Posterior cingulate gyrus (tissue), 11 donors: Measurements from ENCODE around the gene PARD3.
"Not testable (repeated sequence)": the region's sequence is repeated elsewhere in the genome, so short reads cannot be mapped to it uniquely, and the experiment has no call there.

Experiments
- DNase-seq, 10 donors: peaks; one replicate each; pipeline versions ENCODE4 v3.0.0 to v3.0.0-alpha.2; 2020 to 2021; ENCODE audit warnings: mixed read lengths in 3 of 10
- intact Hi-C: fragments of 100-400 bp; cut with DNase I; formaldehyde crosslinking; loops from one replicate; pipeline ENCODE4 v1.15.1; 2023

PARD3 gene

DNA sequence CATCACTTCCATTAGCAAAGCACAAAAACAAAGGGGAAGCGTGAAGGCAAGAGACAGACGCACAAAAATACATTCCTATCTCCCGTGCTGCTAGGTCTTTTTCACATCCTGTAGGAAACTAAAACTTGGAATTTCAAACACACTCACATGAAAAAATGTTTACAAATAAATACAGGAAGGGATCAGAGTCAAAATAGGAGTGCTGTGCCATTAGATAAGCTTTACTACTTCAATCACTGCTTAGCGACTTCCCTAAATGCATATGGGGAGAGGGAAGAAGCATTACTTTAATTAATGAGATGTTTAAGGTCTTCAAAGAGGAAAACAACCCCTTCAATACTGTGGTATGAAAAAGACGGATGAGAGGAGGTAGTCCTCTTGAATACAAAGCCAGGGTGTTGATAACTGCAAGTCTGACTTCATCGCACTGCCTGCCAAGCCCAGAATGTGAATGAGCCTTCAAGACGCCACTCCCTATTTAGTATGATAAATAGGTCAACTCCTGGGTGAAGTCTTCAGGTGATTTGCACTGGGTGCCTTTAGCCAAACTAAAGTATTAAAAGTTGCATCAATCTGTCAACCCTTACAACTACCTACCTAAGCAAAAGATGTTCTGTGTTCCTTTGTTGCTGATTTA lies 13.9 kb downstream of the PARD3 start:
- intact Hi-C loops, result no loop called here
- no peak for DNase-seq

- intact Hi-C loops, result no loop called here
These were observed 14.5 kb downstream of the PARD3 start for GRCh38 chr10:34800624-34801023.

GRCh38 chr10:34798654-34799053 lies 16.4 kb downstream of the PARD3 start:
- no peak for DNase-seq
- intact Hi-C loops, result no loop called here

More at GRCh38 chr10:34800624-34801023, 14.5 kb downstream of the PARD3 start:
- no peak for DNase-seq

GRCh38 chr10:34797155-34797554 lies 17.9 kb downstream of the PARD3 start:
- intact Hi-C loops, result no loop called here
- DNase-seq, result no peak

DNA sequence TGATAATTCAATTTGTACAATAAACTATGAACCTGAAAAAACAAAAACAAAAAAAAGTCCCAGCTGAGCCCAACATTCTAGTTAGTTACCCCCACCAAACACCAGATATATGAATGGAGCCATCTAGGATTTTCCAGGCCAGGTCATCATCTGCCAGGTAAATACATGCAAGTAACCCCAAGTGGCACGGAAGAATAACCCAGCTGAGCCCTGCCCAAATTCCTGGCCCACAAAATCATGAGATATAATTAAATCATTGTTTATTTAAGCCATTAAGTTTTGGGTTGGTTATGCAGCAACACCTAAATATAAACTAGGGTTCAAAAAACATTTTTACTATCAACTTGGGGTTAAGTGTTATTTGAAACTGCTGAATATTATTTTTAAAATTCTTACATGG lies 19.0 kb downstream of the PARD3 start:
- DNase-seq, result no peak
- intact Hi-C loops, result no loop called here

DNA sequence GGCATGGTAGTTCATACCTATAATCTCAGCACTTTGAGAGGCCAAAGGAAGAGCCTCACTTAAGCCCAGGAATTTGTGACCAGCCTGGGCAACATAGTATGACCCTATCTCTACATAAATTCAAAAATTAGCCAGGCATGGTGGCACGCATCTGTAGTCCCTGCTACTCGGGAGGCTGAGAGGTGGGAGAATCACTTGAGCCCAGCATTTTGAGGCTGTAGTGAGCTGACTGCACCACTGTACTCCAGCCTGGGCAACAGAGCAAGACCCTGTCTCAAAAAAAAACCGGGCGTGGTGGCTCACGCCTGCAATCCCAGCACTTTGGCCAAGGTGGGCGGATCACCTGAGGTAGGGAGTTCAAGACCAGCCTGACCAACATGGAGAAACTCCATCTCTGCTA lies 19.8 kb downstream of the PARD3 start:
- intact Hi-C loops, result no loop called here
- DNase-seq, result no peak

GRCh38 chr10:34794835-34795234 lies 20.3 kb downstream of the PARD3 start:
- intact Hi-C loops, result no loop called here
- DNase-seq, result no peak

- intact Hi-C loops, result not testable (repeated sequence)
These were observed 21.5 kb downstream of the PARD3 start for GRCh38 chr10:34793581-34793980.

GRCh38 chr10:34792881-34793280 lies 22.2 kb downstream of the PARD3 start:
- intact Hi-C loops, result no loop called here
- no peak for DNase-seq

More at GRCh38 chr10:34793581-34793980, 21.5 kb downstream of the PARD3 start:
- not testable (repeated sequence) for DNase-seq

- no peak for DNase-seq
- intact Hi-C loops, result no loop called here
These were observed 23.1 kb downstream of the PARD3 start for GRCh38 chr10:34791947-34792346.

GRCh38 chr10:34791228-34791627 lies 23.9 kb downstream of the PARD3 start:
- intact Hi-C loops, result no loop called here
- DNase-seq, result no peak

DNA sequence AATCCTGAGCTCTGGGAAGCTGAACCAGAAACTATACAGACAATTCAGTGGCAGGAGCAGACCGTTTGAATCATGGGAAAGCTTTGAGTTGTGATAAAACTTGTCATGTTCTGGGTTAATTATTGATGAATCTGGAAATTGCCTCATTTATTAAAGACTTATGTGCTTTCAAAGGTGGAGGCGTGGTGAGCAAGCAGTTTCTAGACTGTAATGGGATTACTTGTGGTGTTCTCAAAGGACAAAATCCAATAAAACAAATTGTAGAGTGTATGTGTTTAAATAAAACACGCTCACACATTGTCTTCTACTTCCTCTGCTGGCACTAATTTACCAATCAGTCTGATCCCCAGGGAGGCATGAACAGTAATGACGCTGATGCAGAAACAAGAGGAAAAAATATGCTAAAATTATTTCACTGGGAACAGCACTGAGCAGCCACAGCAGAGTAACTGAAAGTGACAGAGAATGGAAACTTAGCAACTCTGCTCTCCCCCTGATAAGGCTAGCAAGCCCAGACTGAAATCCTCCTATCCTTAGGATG lies 25.1 kb downstream of the PARD3 start:
- no peak for DNase-seq
- intact Hi-C loops, result no loop called here

- DNase-seq, result no peak
- intact Hi-C loops, result no loop called here
These were observed 28.6 kb downstream of the PARD3 start for GRCh38 chr10:34786464-34786863.

DNA sequence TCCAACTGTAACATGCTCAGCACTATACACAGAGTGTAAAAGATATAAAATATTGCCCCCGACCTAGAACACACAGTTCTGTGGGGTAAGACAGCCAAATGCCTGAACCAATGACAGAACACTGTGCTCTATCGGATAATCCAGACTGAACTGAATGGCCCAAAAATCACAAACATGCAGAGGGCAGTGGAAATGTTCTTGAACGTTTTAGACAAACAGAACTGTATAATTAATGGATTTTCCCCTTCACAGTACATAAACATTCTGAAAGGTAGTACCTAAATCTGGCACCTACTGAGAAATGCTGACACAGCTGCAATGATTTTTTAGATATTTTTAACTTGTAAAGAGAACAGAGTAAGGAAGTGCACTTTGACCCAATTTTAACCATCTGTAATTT lies 33.4 kb downstream of the PARD3 start:
- intact Hi-C loops, result no loop called here

DNA sequence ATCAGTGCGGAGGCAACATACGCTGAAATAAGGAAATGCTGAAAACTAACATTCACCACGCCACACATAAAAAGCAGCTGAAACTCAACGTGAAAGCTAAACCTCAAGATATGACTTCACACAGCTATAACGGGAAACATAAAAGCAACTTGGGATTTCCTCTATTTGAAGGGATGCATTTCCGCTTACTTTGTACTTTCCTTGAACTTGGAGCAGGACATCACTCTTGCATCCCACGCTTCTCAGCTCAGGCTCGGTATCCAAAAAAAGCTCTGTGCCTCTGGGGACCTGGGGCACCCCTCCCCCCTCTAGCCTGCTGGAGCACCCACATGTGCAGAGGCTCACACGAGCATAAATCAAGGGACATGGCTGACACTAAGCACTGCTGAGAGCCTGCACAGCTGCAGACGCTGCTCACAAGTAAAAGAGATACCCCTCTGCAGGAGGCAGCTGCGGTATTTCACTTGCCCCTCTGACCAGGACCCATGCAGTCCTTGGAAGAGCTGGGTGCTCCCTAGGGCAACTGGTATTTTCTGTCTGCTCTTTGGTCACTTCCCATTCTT lies 34.2 kb downstream of the PARD3 start:
- no peak for DNase-seq
- intact Hi-C loops, result no loop called here

More for the DNA sequence above, 33.4 kb downstream of the PARD3 start:
- no peak for DNase-seq

DNA sequence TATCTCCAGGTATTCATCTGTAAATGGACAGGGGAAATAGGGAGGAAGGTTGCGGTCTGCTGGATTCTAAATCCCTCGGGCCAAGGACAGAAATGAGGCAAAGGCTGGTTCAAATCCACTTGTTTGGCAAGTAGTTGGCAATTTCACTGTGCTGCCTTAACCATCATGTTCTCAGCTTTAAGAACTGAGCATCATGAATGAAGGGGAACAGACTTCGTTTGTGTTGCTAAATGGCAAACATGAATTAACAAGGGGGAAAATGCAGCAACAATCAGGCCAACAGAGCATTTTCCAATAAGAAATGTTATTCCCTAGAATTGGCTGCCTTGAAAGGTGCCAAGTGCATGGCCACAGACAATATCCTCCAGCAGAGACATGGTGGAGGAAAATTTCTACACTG lies 36.9 kb downstream of the PARD3 start:
- intact Hi-C loops, result no loop called here
- no peak for DNase-seq

DNA sequence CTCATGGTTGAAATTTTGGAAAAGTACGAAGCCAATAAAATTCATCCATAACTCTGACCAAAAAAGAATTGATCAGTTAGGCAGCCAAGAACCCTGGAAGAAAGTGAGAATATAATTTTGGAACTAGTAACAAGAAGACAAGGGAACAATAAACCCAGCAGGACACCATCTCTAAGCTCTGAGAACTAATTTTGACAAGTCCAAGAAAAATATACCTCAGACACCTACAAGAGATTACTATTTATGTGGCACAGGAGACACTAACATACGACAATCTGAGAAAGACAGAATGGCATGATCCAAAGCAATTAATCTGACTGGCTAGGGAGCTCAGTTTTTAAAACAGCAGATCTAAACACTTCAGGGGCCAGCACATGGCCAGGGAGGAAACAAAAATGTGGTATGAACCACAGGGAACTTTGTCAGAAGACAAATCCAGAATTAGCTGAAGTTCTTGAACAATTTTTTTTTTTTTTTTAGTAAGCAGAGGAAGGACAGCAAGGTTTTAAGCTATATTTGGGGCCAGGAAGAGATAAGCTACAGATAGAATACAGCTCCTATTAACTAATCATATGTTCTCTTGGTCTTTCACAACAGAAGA lies 38.9 kb downstream of the PARD3 start:
- intact Hi-C loops, result no loop called here
- no peak for DNase-seq

DNA sequence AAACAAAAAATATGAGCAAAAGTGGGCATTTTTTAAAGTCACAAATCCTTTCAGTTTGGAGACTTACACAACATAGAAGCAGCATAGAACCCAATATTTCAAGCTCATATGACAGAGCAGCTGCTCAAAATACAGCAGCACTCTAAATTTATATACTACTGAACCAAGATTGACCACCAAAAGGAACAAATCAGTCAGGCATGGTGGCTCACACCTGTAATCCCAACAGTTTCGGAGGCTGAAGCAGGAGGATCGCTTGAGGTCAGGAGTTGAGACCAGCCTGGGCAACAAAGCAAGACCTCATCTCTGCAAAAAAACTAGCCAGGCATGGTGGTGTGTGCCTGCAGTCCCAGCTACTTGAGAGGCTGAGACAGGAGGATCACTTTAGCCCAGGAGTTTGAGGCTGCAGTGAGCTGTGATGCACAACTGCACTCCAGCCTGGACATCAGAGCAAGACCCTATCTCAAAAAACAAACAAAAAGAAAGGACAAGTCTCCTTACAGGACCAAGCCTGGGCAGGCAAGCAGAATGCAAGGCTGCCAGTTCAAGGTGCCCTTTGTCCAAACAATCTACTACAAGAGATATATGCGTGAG lies 40.0 kb downstream of the PARD3 start:
- no peak for DNase-seq
- intact Hi-C loops, result no loop called here

GRCh38 chr10:34773636-34774630 lies 41.2 kb downstream of the PARD3 start:
- intact Hi-C loops, result no loop called here
- DNase-seq, result no peak

DNA sequence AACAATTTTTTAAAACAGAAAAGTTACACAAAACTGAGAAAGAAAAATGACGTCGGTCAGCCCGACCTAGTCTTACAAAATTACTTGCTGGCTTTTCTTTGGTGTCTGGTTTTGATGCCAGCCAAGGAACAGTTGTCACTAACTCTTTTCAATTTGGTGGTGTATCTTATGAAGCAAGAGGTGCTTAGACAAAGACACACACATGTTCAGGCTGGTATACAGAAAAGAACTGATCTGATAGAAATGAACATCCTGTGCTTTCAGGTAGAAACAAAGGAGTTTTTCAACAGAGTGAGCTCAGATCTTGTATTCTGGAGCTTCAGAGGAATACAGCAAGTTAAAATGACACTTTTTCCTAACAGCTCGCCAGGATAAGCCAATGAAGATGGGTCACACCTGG lies 43.6 kb downstream of the PARD3 start:
- intact Hi-C loops, result no loop called here
- DNase-seq, result no peak
